Suprapubic skin (tissue), 4 donors: Measurements from ENCODE around the gene NTHL1.
"Not testable (repeated sequence)": the region's sequence is repeated elsewhere in the genome, so short reads cannot be mapped to it uniquely, and the experiment has no call there.

Experiments used
- EP300 ChIP-seq: sonication (generic); formaldehyde crosslinking; IDR thresholded peaks from one replicate; pipeline ENCODE4 v1.6.1; 2017; ENCODE audit warnings: antibody characterized with exemption
- POLR2A ChIP-seq, 2 donors: fragments of 450-650 bp; IDR thresholded peaks; one replicate each; pipeline ENCODE4 v1.6.1; 2017; ENCODE audit warnings: antibody characterized with exemption in 2 of 2, mild to moderate bottlenecking in 2 of 2, moderate library complexity in 2 of 2
- POLR2AphosphoS5 ChIP-seq, 3 donors: sonication (generic); formaldehyde crosslinking; IDR thresholded peaks; one replicate each; pipeline ENCODE4 v1.6.1; 2017; ENCODE audit warnings: antibody characterized with exemption in 3 of 3
- TF ChIP-seq, protein P1 (sequence below), 2 donors: fragments of 200-600 bp in 1 of 2; fragments of 450-650 bp in 1 of 2; sonication (generic) in 1 of 2; IDR thresholded peaks; one replicate each; pipeline ENCODE4 v1.5.1; 2016 to 2019; ENCODE audit warnings: antibody characterized with exemption in 2 of 2, mild to moderate bottlenecking in 1 of 2, moderate library complexity in 1 of 2

DNA sequence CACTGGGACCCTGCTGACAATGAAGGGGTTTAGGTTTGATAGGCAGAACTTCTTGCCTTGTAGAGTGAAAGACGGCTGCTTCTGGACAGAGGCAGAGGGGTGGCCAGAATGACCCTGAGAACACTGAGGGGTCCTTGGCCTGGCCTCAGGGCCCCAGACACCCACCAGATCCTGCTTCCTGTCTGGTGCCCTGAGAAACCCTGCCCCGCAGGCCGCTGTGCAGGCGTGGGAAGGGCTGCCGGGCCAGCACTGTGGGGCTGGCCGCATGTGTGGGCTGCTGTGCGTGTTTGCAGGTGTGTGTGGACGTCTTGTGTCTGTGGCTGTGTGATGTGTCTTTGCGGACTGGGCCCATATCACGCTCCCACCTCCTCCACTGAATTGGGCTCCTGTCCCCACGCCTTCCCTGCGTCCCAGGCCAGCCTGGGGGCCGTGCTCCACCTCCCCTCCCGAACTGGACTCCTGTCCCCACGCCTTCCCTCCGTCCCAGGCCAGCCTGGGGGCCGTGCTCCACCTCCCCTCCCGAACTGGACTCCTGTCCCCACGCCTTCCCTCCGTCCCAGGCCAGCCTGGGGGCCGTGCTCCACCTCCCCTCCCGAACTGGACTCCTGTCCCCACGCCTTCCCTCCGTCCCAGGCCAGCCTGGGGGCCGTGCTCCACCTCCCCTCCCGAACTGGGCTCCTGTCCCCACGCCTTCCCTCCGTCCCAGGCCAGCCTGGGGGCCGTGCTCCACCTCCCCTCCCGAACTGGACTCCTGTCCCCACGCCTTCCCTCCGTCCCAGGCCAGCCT lies 13.5 kb downstream of the NTHL1 start:
- not testable (repeated sequence) for TF ChIP-seq POLR2A (IDR thresholded peaks at IDR 0.05); POLR2AphosphoS5 (IDR thresholded peaks at IDR 0.05); EP300
- TF ChIP-seq, protein P1, sequence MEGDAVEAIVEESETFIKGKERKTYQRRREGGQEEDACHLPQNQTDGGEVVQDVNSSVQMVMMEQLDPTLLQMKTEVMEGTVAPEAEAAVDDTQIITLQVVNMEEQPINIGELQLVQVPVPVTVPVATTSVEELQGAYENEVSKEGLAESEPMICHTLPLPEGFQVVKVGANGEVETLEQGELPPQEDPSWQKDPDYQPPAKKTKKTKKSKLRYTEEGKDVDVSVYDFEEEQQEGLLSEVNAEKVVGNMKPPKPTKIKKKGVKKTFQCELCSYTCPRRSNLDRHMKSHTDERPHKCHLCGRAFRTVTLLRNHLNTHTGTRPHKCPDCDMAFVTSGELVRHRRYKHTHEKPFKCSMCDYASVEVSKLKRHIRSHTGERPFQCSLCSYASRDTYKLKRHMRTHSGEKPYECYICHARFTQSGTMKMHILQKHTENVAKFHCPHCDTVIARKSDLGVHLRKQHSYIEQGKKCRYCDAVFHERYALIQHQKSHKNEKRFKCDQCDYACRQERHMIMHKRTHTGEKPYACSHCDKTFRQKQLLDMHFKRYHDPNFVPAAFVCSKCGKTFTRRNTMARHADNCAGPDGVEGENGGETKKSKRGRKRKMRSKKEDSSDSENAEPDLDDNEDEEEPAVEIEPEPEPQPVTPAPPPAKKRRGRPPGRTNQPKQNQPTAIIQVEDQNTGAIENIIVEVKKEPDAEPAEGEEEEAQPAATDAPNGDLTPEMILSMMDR (IDR thresholded peaks at IDR 0.05) = not testable (repeated sequence)
